ENCODE data around the gene DUSP22.
"Not testable (repeated sequence)": the region's sequence is repeated elsewhere in the genome, so short reads cannot be mapped to it uniquely, and the experiment has no call there.

The DUSP22 gene

DNA sequence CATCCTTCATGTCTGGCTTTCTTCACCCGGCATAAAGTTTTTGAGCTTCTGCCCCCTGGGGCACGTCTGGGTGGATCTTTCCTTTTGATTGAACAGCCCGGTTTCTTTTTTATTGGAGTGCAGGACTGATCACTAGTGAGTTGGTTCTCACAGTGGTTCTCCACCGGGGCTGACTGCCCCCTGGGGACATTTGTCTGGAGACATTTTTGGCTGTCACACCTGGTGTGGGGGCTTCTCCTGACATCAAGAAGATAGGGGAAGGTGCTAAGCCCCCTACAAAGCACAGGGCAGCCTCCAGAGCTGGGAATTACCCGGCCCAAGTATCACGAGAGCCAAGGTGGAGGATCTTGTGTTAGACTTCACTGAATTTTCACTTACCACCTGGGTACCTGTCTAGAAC lies 73.5 kb downstream of the DUSP22 start:
- DNase-seq (ENCODE audit: low spot score): no peak

DNA sequence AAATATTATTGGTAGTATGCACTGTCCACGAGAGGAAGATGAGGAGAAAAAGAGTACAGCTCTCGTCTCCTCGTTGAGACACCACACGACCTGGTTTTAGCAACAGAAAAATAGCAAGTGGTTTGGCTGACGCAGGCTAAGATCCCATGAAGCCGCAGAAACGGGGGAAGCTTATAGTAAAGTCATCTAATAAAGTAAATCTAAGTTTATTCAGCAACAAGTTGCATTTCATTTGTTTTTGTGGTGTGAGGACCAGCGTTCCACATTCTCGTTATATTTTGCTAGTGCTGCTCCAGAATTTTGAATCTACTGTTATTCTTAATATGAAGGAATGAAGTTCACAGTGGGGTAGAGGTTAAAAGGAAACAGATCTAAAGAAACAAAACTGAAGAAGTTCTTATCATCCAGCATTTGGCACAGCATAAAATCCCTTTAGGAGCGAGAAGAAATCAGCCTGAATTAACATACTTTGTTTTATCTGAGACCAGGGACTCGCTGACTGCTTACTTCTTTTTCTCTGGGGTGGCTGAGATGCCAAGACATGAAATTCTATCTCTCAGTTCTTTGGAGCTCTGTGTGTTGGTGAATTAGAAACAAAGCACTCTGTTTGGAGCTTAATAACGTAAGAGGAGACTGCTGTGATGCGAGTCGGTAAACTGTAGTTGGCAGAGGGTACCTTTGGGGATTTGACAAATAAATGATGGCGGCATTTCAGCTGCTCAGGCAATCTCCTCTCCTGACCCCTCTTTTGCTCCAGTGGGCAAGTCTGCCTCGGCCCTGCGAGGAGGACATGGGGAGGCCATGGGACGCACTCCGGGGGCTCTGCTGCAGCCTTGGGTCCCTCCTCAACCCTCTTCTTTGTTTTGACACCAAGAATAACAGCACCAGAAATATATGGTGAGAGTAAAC lies 74.4 kb downstream of the DUSP22 start:
- no peak for DNase-seq (ENCODE audit: low spot score)

DNA sequence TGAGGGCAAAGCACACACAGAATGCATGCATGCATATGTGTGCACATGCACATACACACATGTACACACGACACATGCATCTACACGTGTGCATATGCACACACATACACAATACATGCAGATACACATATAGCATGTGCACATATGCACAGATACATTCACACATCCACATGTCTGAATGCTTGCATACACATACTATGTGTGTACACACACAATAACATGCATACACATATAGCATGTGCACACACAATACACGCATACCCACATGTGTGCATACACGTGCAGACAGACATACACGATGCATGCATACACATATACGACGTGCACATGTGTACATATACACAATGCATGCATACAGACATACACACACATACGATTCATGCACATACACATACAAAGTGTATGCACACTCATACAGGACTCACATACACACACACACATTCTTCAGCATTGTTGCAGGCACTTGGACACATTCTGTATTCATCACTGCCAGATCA lies 75.1 kb downstream of the DUSP22 start:
- no peak for DNase-seq (ENCODE audit: low spot score)

DNA sequence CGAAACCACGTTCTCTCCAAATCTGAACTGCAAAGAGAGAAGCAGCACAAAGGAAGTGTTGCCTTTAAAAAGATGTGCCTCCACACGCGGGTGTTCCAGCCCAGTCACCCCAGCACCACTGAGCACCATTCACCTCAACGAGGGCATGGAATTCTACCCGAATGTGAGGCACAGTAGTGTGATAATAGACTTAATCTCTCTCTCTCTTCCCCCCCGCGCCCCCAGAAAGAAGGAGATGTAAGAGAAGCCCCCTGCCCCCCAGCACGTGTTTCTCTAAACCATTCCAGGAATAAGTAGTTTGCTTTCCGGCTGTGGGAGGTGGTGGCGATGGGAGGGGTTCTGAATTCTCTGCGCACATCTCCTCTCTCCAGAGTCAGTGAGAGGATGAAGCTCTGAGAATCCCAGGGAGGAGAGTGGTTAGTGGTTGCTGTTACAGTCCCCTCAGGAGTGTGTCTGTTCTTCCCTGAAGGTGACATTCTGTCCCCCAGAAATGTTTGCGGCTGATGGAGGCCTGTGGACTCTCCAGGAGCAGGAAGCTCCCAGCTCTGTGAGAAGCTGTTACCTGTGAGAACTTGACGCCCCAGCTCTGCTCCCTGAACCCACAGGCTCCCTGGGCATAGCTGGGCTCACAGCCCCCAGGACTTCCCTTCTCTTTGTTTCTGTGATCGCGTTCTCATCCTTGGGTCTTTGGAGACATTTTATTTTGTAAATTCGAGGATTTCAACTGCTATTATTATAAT lies 75.8 kb downstream of the DUSP22 start:
- DNase-seq (ENCODE audit: low spot score): no peak

GRCh38 chr6:369559-370431 lies 77.5 kb downstream of the DUSP22 start:
- no peak for DNase-seq (ENCODE audit: low spot score)

DNA sequence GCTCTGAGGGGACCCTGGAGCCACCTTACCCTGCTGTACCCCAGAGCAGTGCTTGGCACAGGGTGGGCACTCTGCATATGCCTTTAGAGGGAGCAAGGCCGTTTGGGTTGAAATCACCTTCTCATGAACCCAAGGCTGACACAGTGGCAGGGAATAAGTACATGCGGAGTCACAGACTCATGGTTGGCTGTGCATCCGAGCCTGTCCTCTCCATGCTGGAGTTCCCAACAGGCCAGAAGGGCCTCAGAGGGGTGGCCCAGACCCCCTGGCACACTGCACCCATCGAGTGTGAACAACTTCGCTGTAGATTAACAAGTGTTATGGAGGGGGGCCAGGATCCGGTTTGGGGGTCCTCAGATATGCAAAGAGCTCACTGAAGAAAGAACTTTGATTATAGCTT lies 78.3 kb downstream of the DUSP22 start:
- DNase-seq (ENCODE audit: low spot score): no peak

DNA sequence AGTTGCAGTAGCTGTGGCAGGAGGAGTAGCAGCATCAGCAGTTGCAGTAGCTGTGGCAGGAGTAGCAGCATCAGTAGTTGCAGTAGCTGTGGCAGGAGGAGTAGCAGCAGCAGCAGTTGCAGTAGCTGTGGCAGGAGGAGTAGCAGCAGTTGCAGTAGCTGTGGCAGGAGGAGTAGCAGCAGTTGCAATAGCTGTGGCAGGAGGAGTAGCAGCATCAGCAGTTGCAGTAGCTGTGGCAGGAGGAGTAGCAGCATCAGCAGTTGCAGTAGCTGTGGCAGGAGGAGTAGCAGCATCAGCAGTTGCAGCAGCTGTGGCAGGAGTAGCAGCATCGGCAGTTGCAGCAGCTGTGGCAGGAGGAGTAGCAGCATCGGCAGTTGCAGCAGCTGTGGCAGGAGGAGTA lies 79.6 kb downstream of the DUSP22 start:
- DNase-seq (ENCODE audit: low spot score): not testable (repeated sequence)

- DNase-seq (ENCODE audit: low spot score): no peak
Measured at GRCh38 chr6:372336-372911, 80.1 kb downstream of the DUSP22 start.

DNA sequence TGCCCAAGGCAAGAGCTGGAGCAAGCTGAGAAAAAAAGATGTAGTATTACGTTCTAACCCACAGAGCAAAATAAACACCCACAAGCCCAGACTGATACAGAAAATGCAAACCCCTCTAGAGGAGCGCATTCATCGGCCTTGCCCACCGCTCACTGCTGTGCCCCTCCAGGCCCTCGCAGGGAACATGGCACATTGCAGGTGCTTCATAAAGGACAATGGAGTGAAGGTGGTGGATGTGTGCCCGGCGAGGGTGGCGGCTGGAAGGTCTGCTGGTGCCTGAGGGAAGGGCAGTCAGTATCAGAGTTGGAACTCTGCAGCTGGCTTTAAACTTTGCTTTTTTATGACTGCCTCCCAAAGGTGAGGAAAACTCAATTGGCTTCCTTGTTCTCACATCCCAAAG lies 80.7 kb downstream of the DUSP22 start:
- no peak for DNase-seq (ENCODE audit: low spot score)

DNA sequence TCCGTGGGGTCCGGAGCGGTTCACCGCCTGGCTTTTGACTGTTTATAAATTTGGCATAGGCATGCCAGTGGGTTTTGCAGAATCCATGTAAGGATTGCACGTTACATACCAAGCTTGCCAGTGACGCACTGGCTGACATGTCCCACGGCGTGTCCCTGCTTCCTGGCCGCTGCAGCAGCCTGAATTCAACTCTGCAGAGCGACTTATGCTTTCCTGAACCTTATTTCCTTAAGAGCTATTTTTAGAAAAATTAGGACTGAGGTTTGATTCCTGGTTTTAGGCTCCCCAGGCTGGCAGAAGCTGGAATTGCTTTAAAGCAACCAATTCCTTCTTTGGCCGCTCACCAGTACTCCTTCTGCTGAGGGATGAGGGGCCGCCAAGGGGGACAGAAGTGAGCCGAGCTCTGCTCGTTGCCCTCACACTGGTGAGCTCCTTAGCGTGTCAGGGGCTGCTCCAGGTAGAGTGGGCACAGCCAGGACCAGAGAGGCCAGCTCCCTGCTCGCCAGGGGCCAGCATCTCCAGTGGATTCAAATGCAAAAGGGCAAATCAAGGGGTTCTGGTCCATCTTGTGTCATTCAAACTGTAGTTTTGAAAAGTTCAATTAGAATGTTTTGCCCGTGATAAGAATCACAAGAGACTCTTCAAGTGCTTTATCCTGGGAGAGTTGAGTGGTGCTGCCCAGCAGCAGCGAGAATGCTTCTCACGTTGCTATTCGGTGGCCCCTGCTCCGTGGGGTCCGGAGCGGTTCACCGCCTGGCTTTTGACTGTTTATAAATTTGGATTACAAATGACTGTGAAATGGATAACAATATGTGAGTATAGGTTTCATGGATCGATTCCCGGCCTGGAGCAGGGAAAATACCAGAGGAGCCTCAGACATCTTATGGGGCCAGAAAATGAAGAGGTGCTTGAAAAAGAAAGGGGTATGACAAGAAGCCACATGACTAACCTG lies 81.8 kb downstream of the DUSP22 start:
- DNase-seq (ENCODE audit: low spot score): no peak

DNA sequence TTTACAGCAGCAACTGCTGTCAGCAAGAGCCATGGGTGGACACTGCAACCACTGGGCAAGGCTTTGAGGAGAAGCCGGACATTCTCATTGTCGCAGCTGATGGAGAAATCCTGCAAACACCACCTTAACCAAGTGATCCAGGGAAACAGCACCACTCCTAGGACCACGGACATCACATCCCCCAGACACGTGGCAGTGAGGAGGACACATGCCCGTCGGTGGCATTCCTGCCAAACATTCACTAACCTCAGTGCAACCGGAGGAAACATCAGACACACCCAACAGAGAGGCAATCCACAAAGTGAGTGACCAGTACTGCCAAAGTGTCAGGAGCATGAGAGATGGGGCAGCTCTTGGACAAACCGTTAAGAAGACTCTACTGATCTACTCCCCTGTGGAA lies 82.7 kb downstream of the DUSP22 start:
- no peak for DNase-seq (ENCODE audit: low spot score)

GRCh38 chr6:376827-377640 lies 84.7 kb downstream of the DUSP22 start:
- no peak for DNase-seq (ENCODE audit: low spot score)

GRCh38 chr6:377641-378020 lies 85.3 kb downstream of the DUSP22 start:
- DNase-seq (ENCODE audit: low spot score): not testable (repeated sequence)

DNA sequence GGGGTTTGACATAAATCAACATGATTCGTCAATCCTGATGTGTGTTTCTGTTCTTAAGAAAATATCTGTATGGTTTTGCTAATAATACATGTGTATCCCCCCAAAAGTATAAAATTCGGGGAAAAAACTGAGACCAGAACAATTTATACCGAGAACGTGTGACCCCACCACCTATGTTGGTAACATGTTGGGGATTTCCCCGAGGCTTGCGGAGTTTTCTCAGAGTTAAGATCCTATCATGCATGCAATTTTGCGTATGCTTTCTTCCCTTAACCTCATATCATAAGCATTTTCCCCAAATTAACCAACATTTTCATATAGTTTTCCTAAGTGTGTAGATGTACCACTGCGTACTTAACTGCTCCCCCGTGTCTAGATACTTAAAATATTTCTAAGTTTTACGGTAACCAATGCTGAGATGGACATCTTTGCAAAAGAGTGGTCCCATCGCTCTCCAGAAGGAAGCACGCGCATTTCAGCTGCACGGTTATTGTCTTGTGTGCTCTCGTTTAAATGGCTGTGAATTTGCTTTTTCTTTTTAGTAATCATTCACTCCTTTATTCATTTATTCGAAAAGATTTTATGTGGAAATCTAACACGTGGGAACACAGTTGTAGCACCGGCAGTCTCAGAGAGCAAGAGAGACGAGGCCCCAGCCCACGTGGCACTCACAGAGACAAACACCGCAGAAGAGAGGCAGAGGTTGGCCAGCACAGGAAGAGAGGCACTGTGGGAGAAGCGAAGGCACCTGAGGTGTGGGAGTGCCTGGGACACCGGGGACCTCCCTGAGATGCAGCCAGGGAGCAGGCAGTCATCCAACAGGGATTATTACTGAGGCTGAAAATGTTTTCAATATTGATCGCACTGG lies 86.0 kb downstream of the DUSP22 start:
- DNase-seq (ENCODE audit: low spot score): no peak

GRCh38 chr6:378958-379409 lies 86.7 kb downstream of the DUSP22 start:
- DNase-seq (ENCODE audit: low spot score): no peak

- DNase-seq (ENCODE audit: low spot score): no peak
Measured at GRCh38 chr6:379410-380181, 87.3 kb downstream of the DUSP22 start.

GRCh38 chr6:380234-381218 lies 88.2 kb downstream of the DUSP22 start:
- DNase-seq (ENCODE audit: low spot score): no peak

Measured in pons (tissue), 1 donor.